Stimulated activated CD4-positive, alpha-beta T cell treated with anti-CD3 and anti-CD28 coated beads, Interleukin-15, amount 100 ng/mL, for 24 hours (primary cell): ENCODE measurements around the gene HYI.
"Not testable (repeated sequence)": the region's sequence is repeated elsewhere in the genome, so short reads cannot be mapped to it uniquely, and the experiment has no call there.

Source experiments
- DNase-seq: peaks from one replicate; pipeline ENCODE4 v3.0.0-alpha.2; 2020

The HYI gene

GRCh38 chr1:43463479-43463878 lies 9.7 kb upstream of the HYI start:
- DNase-seq, result no peak

- DNase-seq, result no peak
These were observed 7.4 kb upstream of the HYI start for GRCh38 chr1:43460988-43461693.

- not testable (repeated sequence) for DNase-seq
These were observed 4.6 kb upstream of the HYI start for GRCh38 chr1:43458379-43458778.

- no peak for DNase-seq
These were observed 1.6 kb upstream of the HYI start for GRCh38 chr1:43455213-43455889.

GRCh38 chr1:43454270-43455011 lies 710 bp upstream of the HYI start:
- peak; percentile 74 for DNase-seq

GRCh38 chr1:43452789-43453441 lies 816 bp downstream of the HYI start:
- peak; percentile 18 for DNase-seq

- no peak for DNase-seq
These were observed 1.8 kb downstream of the HYI start for GRCh38 chr1:43451701-43452532.

- DNase-seq, result no peak
These were observed 2.6 kb downstream of the HYI start for GRCh38 chr1:43451157-43451591.

GRCh38 chr1:43450251-43450941 lies 3.3 kb downstream of the HYI start:
- no peak for DNase-seq

GRCh38 chr1:43449708-43450069 lies 4.0 kb downstream of the HYI start:
- no peak for DNase-seq

GRCh38 chr1:43448955-43449707 lies 4.6 kb downstream of the HYI start:
- DNase-seq, result no peak

- DNase-seq, result no peak
These were observed 5.6 kb downstream of the HYI start for GRCh38 chr1:43447891-43448708.

GRCh38 chr1:43446881-43447835 lies 6.6 kb downstream of the HYI start:
- no peak for DNase-seq

GRCh38 chr1:43446388-43446740 lies 7.4 kb downstream of the HYI start:
- DNase-seq, result no peak

- DNase-seq, result no peak
These were observed 7.9 kb downstream of the HYI start for GRCh38 chr1:43445606-43446387.

GRCh38 chr1:43444836-43445235 lies 8.9 kb downstream of the HYI start:
- DNase-seq, result no peak

- DNase-seq, result no peak
These were observed 9.4 kb downstream of the HYI start for GRCh38 chr1:43444151-43444828.
